Thyroid gland (tissue), 4 donors: Measurements from ENCODE around the gene REC8.

ENCODE experiments used
- CTCF ChIP-seq, 6 experiments: fragments of 200-600 bp in 3 of 6; fragments of 450-650 bp in 3 of 6; sonication (generic) in 3 of 6; IDR thresholded peaks; one replicate each; pipeline ENCODE4 v1.5.1; 2016 to 2019; ENCODE audit warnings: antibody characterized with exemption in 6 of 6, mild to moderate bottlenecking in 2 of 6, inconsistent platforms in 1 of 6, moderate library complexity in 1 of 6
- POLR2A ChIP-seq, 2 donors: fragments of 450-650 bp; IDR thresholded peaks; one replicate each; pipeline ENCODE4 v1.6.1; 2017; ENCODE audit warnings: antibody characterized with exemption in 2 of 2, mild to moderate bottlenecking in 2 of 2, moderate library complexity in 1 of 2

GRCh38 chr14:24219521-24219920 lies 47.6 kb downstream of the REC8 start:
- TF ChIP-seq CTCF (IDR thresholded peaks at IDR 0.05) (no peak), POLR2A (IDR thresholded peaks at IDR 0.05) (no peak)
